BLaER1 (cell line): ENCODE results near the gene SLC19A1.

Experiments
- H3K27ac ChIP-seq: shearing (Covaris generic); formaldehyde crosslinking; 2 replicates; pipeline ENCODE4 v1.8.1; 2022
- H3K27me3 ChIP-seq: shearing (Covaris generic); formaldehyde crosslinking; 2 replicates; pipeline ENCODE4 v1.8.1; 2022
- H3K36me3 ChIP-seq: shearing (Covaris generic); formaldehyde crosslinking; 2 replicates; pipeline ENCODE4 v1.8.1; 2022
- H3K4me1 ChIP-seq: shearing (Covaris generic); formaldehyde crosslinking; 2 replicates; pipeline ENCODE4 v1.8.1; 2022
- H3K4me2 ChIP-seq: shearing (Covaris generic); formaldehyde crosslinking; 2 replicates; pipeline ENCODE4 v1.8.1; 2022
- H3K4me3 ChIP-seq: shearing (Covaris generic); formaldehyde crosslinking; 2 replicates; pipeline ENCODE4 v1.8.1; 2022
- H3K9ac ChIP-seq: shearing (Covaris generic); formaldehyde crosslinking; 2 replicates; pipeline ENCODE4 v1.8.1; 2022
- H3K9me3 ChIP-seq: shearing (Covaris generic); formaldehyde crosslinking; 2 replicates; pipeline ENCODE4 v1.8.1; 2022
- H4K20me1 ChIP-seq: shearing (Covaris generic); formaldehyde crosslinking; 2 replicates; pipeline ENCODE4 v1.8.1; 2022
- Cebpa-rat ChIP-seq: shearing (Covaris generic); IDR thresholded peaks from 2 replicates; pipeline ENCODE4 v1.8.1; 2022

Gene SLC19A1

DNA sequence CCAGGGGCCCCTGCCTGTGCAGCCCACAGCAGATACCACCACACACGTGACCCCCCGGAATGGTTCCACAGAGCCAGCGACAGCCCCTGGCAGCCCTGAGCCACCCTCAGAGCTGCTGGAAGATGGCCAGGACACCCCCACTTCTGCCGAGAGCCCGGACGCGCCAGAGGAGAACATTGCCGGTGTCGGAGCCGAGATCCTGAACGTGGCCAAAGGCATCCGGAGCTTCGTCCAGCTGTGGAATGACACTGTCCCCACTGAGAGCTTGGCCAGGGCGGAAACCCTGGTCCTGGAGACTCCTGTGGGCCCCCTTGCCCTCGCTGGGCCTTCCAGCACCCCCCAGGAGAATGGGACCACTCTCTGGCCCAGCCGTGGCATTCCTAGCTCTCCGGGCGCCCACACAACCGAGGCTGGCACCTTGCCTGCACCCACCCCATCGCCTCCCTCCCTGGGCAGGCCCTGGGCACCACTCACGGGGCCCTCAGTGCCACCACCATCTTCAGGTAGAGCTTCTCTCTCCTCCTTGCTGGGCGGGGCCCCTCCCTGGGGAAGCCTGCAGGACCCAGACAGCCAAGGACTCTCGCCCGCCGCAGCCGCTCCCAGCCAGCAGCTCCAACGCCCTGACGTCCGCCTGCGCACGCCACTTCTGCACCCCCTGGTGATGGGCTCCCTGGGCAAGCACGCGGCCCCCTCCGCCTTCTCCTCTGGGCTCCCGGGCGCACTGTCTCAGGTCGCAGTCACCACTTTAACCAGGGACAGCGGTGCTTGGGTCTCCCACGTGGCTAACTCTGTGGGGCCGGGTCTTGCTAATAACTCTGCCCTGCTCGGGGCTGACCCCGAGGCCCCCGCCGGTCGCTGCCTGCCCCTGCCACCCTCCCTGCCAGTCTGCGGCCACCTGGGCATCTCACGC lies 86.3 kb downstream of the SLC19A1 start:
- peak overlapping the region; percentile 64 for H3K4me2 ChIP-seq
- 0 out of 2 replicates have a peak overlapping the region, but pooled peaks have one; percentile 22 for H3K27ac ChIP-seq
- no peaks in the 10 kb centered on the region for H3K9me3 ChIP-seq
- no peak overlapping the region for H3K4me3 ChIP-seq
- no peak for TF ChIP-seq Cebpa-rat
- H3K9ac ChIP-seq: no peak overlapping the region
- H3K36me3 ChIP-seq: no peaks in the 10 kb centered on the region
- no peaks in the 10 kb centered on the region for H3K27me3 ChIP-seq
- H4K20me1 ChIP-seq: no peaks in the 10 kb centered on the region
- peaks cover 74% of the 10 kb centered on the region for H3K4me1 ChIP-seq

GRCh38 chr21:45454926-45455673 lies 87.1 kb downstream of the SLC19A1 start:
- Histone ChIP-seq H3K36me3 (no peaks in the 10 kb centered on the region), H3K27me3 (no peaks in the 10 kb centered on the region), H3K9me3 (no peaks in the 10 kb centered on the region), H3K27ac (no peak overlapping the region), H3K9ac (no peak overlapping the region), H3K4me3 (no peak overlapping the region), H4K20me1 (no peaks in the 10 kb centered on the region), H3K4me2 (peak overlapping the region; percentile 64), H3K4me1 (peaks cover 70% of the 10 kb centered on the region)
- no peak for TF ChIP-seq Cebpa-rat

- Histone ChIP-seq H3K9ac (no peak overlapping the region), H3K36me3 (no peaks in the 10 kb centered on the region), H3K4me3 (no peak overlapping the region), H3K9me3 (no peaks in the 10 kb centered on the region), H4K20me1 (no peaks in the 10 kb centered on the region), H3K27me3 (no peaks in the 10 kb centered on the region), H3K4me1 (peaks cover 62% of the 10 kb centered on the region), H3K27ac (no peak overlapping the region), H3K4me2 (no peak overlapping the region)
- TF ChIP-seq Cebpa-rat: no peak
These were observed 87.9 kb downstream of the SLC19A1 start for GRCh38 chr21:45454060-45454925.

- TF ChIP-seq Cebpa-rat: no peak
- Histone ChIP-seq H3K36me3 (no peaks in the 10 kb centered on the region), H3K27ac (no peak overlapping the region), H3K4me3 (no peak overlapping the region), H4K20me1 (no peaks in the 10 kb centered on the region), H3K4me1 (peaks cover 53% of the 10 kb centered on the region), H3K9me3 (no peaks in the 10 kb centered on the region), H3K4me2 (no peak overlapping the region), H3K27me3 (no peaks in the 10 kb centered on the region), H3K9ac (no peak overlapping the region)
These were observed 88.8 kb downstream of the SLC19A1 start for GRCh38 chr21:45453308-45453950.

- no peak for TF ChIP-seq Cebpa-rat
- no peaks in the 10 kb centered on the region for H3K36me3 ChIP-seq
These were observed 89.4 kb downstream of the SLC19A1 start for GRCh38 chr21:45452696-45453307.

GRCh38 chr21:45451771-45452182 lies 90.5 kb downstream of the SLC19A1 start:
- Histone ChIP-seq H3K9me3 (peaks cover 7% of the 10 kb centered on the region; the same call in 1 of the 2 replicates), H3K27ac (no peak overlapping the region), H3K9ac (no peak overlapping the region), H3K4me2 (peak overlapping the region; percentile 24; the same call in 1 of the 2 replicates), H3K4me3 (no peak overlapping the region), H3K36me3 (no peaks in the 10 kb centered on the region), H3K4me1 (peaks cover 37% of the 10 kb centered on the region), H3K27me3 (no peaks in the 10 kb centered on the region), H4K20me1 (no peaks in the 10 kb centered on the region)
- no peak for TF ChIP-seq Cebpa-rat

More at GRCh38 chr21:45452696-45453307, 89.4 kb downstream of the SLC19A1 start:
- no peaks in the 10 kb centered on the region for H3K27me3 ChIP-seq
- no peak overlapping the region for H3K4me2 ChIP-seq
- H3K4me1 ChIP-seq: peaks cover 47% of the 10 kb centered on the region
- H3K9ac ChIP-seq: no peak overlapping the region
- H3K27ac ChIP-seq: no peak overlapping the region
- H3K4me3 ChIP-seq: no peak overlapping the region
- H4K20me1 ChIP-seq: no peaks in the 10 kb centered on the region
- 0 out of 2 replicates have a peak, but pooled peaks cover 3% of the 10 kb centered on the region for H3K9me3 ChIP-seq

DNA sequence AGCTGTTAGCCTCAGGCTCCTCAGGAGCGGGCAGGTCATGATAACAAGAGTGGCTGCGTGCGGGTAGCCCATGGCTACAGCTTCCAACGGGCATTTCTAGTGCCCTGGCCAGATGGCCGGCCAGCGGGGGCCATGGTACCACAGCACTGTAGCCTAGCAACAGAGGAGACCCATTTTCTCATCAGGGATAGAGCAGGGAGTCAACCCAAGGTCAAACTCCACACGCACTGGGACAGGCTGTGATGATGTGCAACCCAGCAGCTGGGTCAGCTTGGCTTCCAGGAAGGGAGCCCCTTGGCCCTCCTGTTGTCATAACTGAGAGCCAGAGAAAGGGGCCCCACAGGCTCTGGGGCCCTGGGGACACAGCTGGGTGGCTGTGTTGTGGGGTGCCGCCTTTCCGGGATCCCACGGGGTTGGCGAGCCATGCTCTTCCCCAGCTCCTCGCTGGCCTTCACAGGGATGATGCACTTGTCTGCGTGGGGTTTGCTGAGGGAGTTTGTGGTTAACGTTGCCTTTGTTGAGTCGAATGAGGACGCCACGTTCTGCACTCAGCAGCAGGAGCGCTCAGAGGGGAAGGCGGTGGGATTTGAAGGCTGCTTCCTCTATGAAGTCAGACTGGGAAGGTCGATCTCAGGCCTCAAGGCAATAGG lies 91.0 kb downstream of the SLC19A1 start:
- Histone ChIP-seq H3K36me3 (no peaks in the 10 kb centered on the region), H3K4me3 (no peak overlapping the region), H3K4me1 (peaks cover 31% of the 10 kb centered on the region), H4K20me1 (no peaks in the 10 kb centered on the region), H3K27me3 (no peaks in the 10 kb centered on the region), H3K9me3 (peaks cover 12% of the 10 kb centered on the region), H3K9ac (no peak overlapping the region), H3K4me2 (peak overlapping the region; percentile 24; the same call in 1 of the 2 replicates), H3K27ac (no peak overlapping the region)
- no peak for TF ChIP-seq Cebpa-rat

DNA sequence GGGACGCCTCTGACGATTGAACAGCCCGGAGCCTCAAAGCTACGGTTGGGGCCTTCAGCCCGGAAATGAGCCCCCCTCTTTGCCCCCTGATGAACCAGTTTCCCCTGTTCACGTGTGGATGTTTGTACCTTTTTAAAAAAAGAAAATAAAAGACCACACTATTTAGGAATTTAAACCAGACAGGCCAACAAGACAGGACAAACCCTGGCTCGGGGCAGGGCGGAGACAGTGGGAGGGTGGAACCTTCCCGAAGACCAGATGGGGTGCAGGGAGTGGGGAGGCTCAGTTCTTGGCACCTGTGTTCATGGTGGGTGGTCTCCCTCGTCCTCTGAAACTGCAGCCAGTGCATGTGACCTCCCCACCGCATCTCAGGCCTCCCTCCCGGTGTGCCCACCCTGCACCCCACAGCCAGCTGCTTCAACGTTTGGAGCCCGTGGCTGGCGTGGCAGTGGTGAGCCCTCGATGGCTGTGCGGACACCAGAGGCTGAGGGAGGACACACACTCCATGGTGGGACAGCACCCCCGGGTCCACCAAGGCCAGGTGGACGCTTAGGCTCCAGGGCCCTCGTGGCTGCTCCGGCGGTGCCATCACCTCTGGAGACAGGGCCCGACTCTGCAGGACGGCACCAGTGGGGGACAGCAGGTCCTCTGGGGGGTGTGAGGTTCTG lies 91.7 kb downstream of the SLC19A1 start:
- Histone ChIP-seq H3K27me3 (no peaks in the 10 kb centered on the region), H4K20me1 (no peaks in the 10 kb centered on the region)

More for the DNA sequence above, 91.7 kb downstream of the SLC19A1 start:
- Histone ChIP-seq H3K36me3 (no peaks in the 10 kb centered on the region), H3K4me3 (no peak overlapping the region), H3K9ac (no peak overlapping the region), H3K9me3 (peaks cover 18% of the 10 kb centered on the region), H3K4me1 (peaks cover 24% of the 10 kb centered on the region), H3K27ac (no peak overlapping the region), H3K4me2 (no peak overlapping the region)
- no peak for TF ChIP-seq Cebpa-rat
